ENCODE data around the gene NME7. TPM values are rescaled to one million over a fixed set of nuclear protein-coding genes. Genes with fewer than 3 reads are reported as not detected.

Gene NME7
- total RNA-seq, 1 experiment from 2014 or later = 13.2 TPM

GRCh38 chr1:169156580-169156979 is 211.0 kb downstream of the NME7 start:
- H2BK120ac ChIP-seq (ENCODE audit: low read depth, low read length, poor library complexity, severe bottlenecking) = no peak overlapping the region
- no peaks in the 10 kb centered on the region for H3K27me3 ChIP-seq (ENCODE audit: insufficient read depth, low read length)
- no peaks in the 10 kb centered on the region for H4K20me1 ChIP-seq (ENCODE audit: control insufficient read depth, insufficient read depth, insufficient read length)
- no peak overlapping the region for H4K91ac ChIP-seq (ENCODE audit: insufficient read length, low read depth, low read length)
- H3K27ac Mint-ChIP-seq = no peak overlapping the region
- no peak overlapping the region for H3K18ac ChIP-seq (ENCODE audit: insufficient read length, low read depth, low read length)
- no CpG with 5 or more reads among the region's 3 CpGs for WGBS (ENCODE audit: extremely low coverage, insufficient read length, low lambda C conversion rate)
- no peak overlapping the region for H2AK5ac ChIP-seq (ENCODE audit: insufficient read length, low read length)
- H3K27me3 Mint-ChIP-seq (ENCODE audit: low read depth) = no peaks in the 10 kb centered on the region
- TF ChIP-seq, protein P1, sequence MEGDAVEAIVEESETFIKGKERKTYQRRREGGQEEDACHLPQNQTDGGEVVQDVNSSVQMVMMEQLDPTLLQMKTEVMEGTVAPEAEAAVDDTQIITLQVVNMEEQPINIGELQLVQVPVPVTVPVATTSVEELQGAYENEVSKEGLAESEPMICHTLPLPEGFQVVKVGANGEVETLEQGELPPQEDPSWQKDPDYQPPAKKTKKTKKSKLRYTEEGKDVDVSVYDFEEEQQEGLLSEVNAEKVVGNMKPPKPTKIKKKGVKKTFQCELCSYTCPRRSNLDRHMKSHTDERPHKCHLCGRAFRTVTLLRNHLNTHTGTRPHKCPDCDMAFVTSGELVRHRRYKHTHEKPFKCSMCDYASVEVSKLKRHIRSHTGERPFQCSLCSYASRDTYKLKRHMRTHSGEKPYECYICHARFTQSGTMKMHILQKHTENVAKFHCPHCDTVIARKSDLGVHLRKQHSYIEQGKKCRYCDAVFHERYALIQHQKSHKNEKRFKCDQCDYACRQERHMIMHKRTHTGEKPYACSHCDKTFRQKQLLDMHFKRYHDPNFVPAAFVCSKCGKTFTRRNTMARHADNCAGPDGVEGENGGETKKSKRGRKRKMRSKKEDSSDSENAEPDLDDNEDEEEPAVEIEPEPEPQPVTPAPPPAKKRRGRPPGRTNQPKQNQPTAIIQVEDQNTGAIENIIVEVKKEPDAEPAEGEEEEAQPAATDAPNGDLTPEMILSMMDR (conservative IDR thresholded peaks at IDR 0.05) = no peak
- H4K8ac ChIP-seq (replicated peaks; ENCODE audit: insufficient read length, low read depth, low read length) = no peak overlapping the region
- no peak overlapping the region for H2BK12ac ChIP-seq (ENCODE audit: insufficient read length, low read depth, low read length)
- no peak overlapping the region for H3K9ac ChIP-seq (ENCODE audit: extremely low read depth, insufficient read length, low read length)
- no peak overlapping the region for H4K5ac ChIP-seq (ENCODE audit: insufficient read length, low read depth, low read length)
- no peak overlapping the region for H2BK20ac ChIP-seq (ENCODE audit: low read depth, low read length, poor library complexity, severe bottlenecking)
- no peak overlapping the region for H2AFZ ChIP-seq (ENCODE audit: low read length)
- no peak overlapping the region for H3K4me2 ChIP-seq (ENCODE audit: insufficient read depth, insufficient read length, low read length)
- H3K36me3 Mint-ChIP-seq (ENCODE audit: insufficient read depth in 1 of 3, low read depth in 3 of 3) = no peaks in the 10 kb centered on the region
- no peak overlapping the region for H3K4me3 Mint-ChIP-seq
- H3K9me3 Mint-ChIP-seq = no peaks in the 10 kb centered on the region
- no peak overlapping the region for H3K4ac ChIP-seq (ENCODE audit: low read depth, low read length)
- H3K14ac ChIP-seq (ENCODE audit: insufficient read depth, low read length) = no peak overlapping the region
- H3K79me2 ChIP-seq (ENCODE audit: insufficient read depth, low read length) = no peaks in the 10 kb centered on the region
- no peaks in the 10 kb centered on the region for H3K79me1 ChIP-seq (ENCODE audit: insufficient read depth, low read depth, low read length, poor library complexity, severe bottlenecking)
- H2BK15ac ChIP-seq (ENCODE audit: low read depth, low read length) = no peak overlapping the region
- no peaks in the 10 kb centered on the region for H3K23me2 ChIP-seq (ENCODE audit: insufficient read length, low read depth, low read length, poor library complexity, severe bottlenecking)
- H2BK5ac ChIP-seq (ENCODE audit: insufficient read length, low read length) = no peak overlapping the region
- no peak overlapping the region for H3K23ac ChIP-seq (ENCODE audit: insufficient read length, low read depth, low read length)
- H3K4me1 ChIP-seq (ENCODE audit: insufficient read depth, low read length) = no peaks in the 10 kb centered on the region
- no peaks in the 10 kb centered on the region for H3K9me3 ChIP-seq (ENCODE audit: control insufficient read depth, low read depth, low read length)
- H3K27ac ChIP-seq (ENCODE audit: insufficient read length, low read depth, low read length) = no peak overlapping the region
- no peak overlapping the region for H3K56ac ChIP-seq (ENCODE audit: insufficient read length, low read depth, low read length)
- H3T11ph ChIP-seq (ENCODE audit: low read length) = no peak overlapping the region
- H3K4me1 Mint-ChIP-seq = peaks cover 4 to 6% of the 10 kb centered on the region in 2 experiments
- no peak for DNase-seq

Data from H9 (cell line).